Suppressor macrophage treated with lipopolysaccharide for 4 hours (primary cell): ENCODE results near the gene RELL2.
A peak's percentile ranks its signal among the peaks of the same experiment; 100 is the strongest.

Experiments
- DNase-seq: peaks from one replicate; pipeline ENCODE4 v3.0.0-alpha.2; 2020

Gene RELL2

GRCh38 chr5:141650851-141651727 lies 14.3 kb downstream of the RELL2 start, which contains the start of gene FCHSD1:
TSS of gene FCHSD1 (minus strand) at chr5:141651418. CDS start at chr5:141651368, 50 bp downstream.
- peak; percentile 93 for DNase-seq

GRCh38 chr5:141651728-141652105 lies 14.9 kb downstream of the RELL2 start:
- DNase-seq: no peak

GRCh38 chr5:141654298-141654697 lies 17.5 kb downstream of the RELL2 start:
- DNase-seq: no peak

- no peak for DNase-seq
These were observed 18.2 kb downstream of the RELL2 start for GRCh38 chr5:141655020-141655419.

- no peak for DNase-seq
These were observed 19.6 kb downstream of the RELL2 start for GRCh38 chr5:141656396-141656795.

- no peak for DNase-seq
These were observed 20.6 kb downstream of the RELL2 start for GRCh38 chr5:141657404-141657803.

GRCh38 chr5:141657937-141658545 lies 21.2 kb downstream of the RELL2 start:
- DNase-seq: peak; percentile 53

GRCh38 chr5:141662028-141662427 lies 25.2 kb downstream of the RELL2 start:
- DNase-seq: no peak

GRCh38 chr5:141663506-141663905 lies 26.7 kb downstream of the RELL2 start:
- DNase-seq: no peak

- DNase-seq: peak; percentile 85
These were observed 28.1 kb downstream of the RELL2 start for GRCh38 chr5:141664733-141665461.

- no peak for DNase-seq
These were observed 29.5 kb downstream of the RELL2 start for GRCh38 chr5:141665995-141666940.

- peak; percentile 30 for DNase-seq
These were observed 31.9 kb downstream of the RELL2 start for GRCh38 chr5:141668601-141669265.

GRCh38 chr5:141669520-141669919 lies 32.7 kb downstream of the RELL2 start:
- DNase-seq: peak; percentile 27

- DNase-seq: no peak
These were observed 35.5 kb downstream of the RELL2 start for GRCh38 chr5:141672071-141672840.

- no peak for DNase-seq
These were observed 36.3 kb downstream of the RELL2 start for GRCh38 chr5:141672841-141673813.

- DNase-seq: no peak
These were observed 38.0 kb downstream of the RELL2 start for GRCh38 chr5:141674747-141675146.

GRCh38 chr5:141675672-141676071 lies 38.9 kb downstream of the RELL2 start:
- no peak for DNase-seq

- no peak for DNase-seq
These were observed 40.6 kb downstream of the RELL2 start for GRCh38 chr5:141677415-141677814.

GRCh38 chr5:141680178-141680577 lies 43.4 kb downstream of the RELL2 start:
- DNase-seq: no peak

- no peak for DNase-seq
These were observed 44.0 kb downstream of the RELL2 start for GRCh38 chr5:141680751-141681201.
